K562 (cell line): ENCODE data around the gene SH3BP5L. TPM values are rescaled to one million over a fixed set of nuclear protein-coding genes. Genes with fewer than 3 reads are reported as not detected.

ENCODE experiments used
- GATA2 ChIP-seq: sonication (generic); formaldehyde crosslinking; IDR thresholded peaks from 2 replicates; pipeline ENCODE4 v1.4.0; 2020; ENCODE audit warnings: mild to moderate bottlenecking, missing genetic modification reagents
- GMEB1 ChIP-seq: fragments of 250-450 bp; sonication (Bioruptor Pico); IDR thresholded peaks from 2 replicates; pipeline ENCODE4 v1.4.0; 2020; ENCODE audit warnings: mild to moderate bottlenecking
- HIVEP1 ChIP-seq: fragments of 250-450 bp; sonication (Bioruptor Pico); IDR thresholded peaks from 2 replicates; pipeline ENCODE4 v1.4.0; 2020; ENCODE audit warnings: mild to moderate bottlenecking
- HNRNPUL1 ChIP-seq: fragments of 200-400 bp; formaldehyde crosslinking; IDR thresholded peaks from 2 replicates; pipeline ENCODE4 v1.6.1; 2017; ENCODE audit warnings: low read length
- POLR2AphosphoS2 ChIP-seq: IDR thresholded peaks from 2 replicates; pipeline ENCODE4 v1.6.1; 2012; ENCODE audit warnings: low read length, improper control_type of control experiment
- RBM17 ChIP-seq: fragments of 200-400 bp; formaldehyde crosslinking; IDR thresholded peaks from 2 replicates; pipeline ENCODE4 v1.6.1; 2017; ENCODE audit warnings: low read depth, mild to moderate bottlenecking, low read length, borderline replicate concordance
- SETDB1 ChIP-seq: IDR thresholded peaks from one replicate; pipeline ENCODE4 v1.6.1; 2012; ENCODE audit warnings: low read length, control low read depth, inconsistent platforms
- ZBTB11 ChIP-seq, 3 experiments: fragments of 200-800 bp in 1 of 3; fragments of 250-450 bp in 1 of 3; fragments of 450-650 bp in 1 of 3; sonication (Bioruptor Pico) in 1 of 3; sonication (Bioruptor generic) in 1 of 3; formaldehyde crosslinking in 1 of 3; IDR thresholded peaks; 2 replicates each; pipeline versions ENCODE4 v1.6.1 to v1.8.0; 2016 to 2022; ENCODE audit warnings: mild to moderate bottlenecking in 2 of 3, missing genetic modification characterization in 2 of 3, missing compliant biosample characterization in 1 of 3, moderate library complexity in 1 of 3
- ZBTB26 ChIP-seq: fragments of 450-650 bp; formaldehyde crosslinking; IDR thresholded peaks from 2 replicates; pipeline ENCODE4 v1.4.0; 2022; ENCODE audit warnings: missing genetic modification characterization
- polyA plus RNA-seq, 8 experiments: library from polyadenylated mRNA; depleted of rRNA in 4 of 8; stranded (reverse) in 5 of 8; unstranded in 3 of 8; fragments of >200 nt; fragmentation: Nextera tagmentation in 2 of 8; fragmentation: Illumina TruSeq in 1 of 8; extraction: Ambion mirVana in 2 of 8; extraction: Trizol in 1 of 8; gene quantifications; 2 replicates each; pipeline versions ENCODE4 v1.2.1 to v1.2.3, GENCODE V29; 2011 to 2014; ENCODE audit warnings: inconsistent platforms in 1 of 8, missing spikeins in 1 of 8
- total RNA-seq, 7 experiments: library from RNA; depleted of rRNA in 6 of 7; stranded (reverse); fragments of >200 nt in 6 of 7; fragmentation: Illumina TruSeq in 2 of 7; extraction: Trizol in 2 of 7; gene quantifications; 2 replicates each; pipeline versions ENCODE4 v1.2.1 to v1.2.3, GENCODE V29; 2011 to 2021; ENCODE audit warnings: low replicate concordance in 1 of 7
- TF ChIP-seq, protein P1 (sequence below), 2 experiments: fragments of 450-650 bp; IDR thresholded peaks; 2 replicates each; pipeline ENCODE4 v1.6.1; 2016; ENCODE audit warnings: mild to moderate bottlenecking in 2 of 2, borderline replicate concordance in 1 of 2, low read depth in 1 of 2, moderate library complexity in 1 of 2

The SH3BP5L gene
- total and polyA plus RNA-seq, 9 of the 15 experiments (the other 6 are each of a cell fraction or from before 2014, with no cell fraction given) = 1.9 to 26.5 (median 15.8) TPM

DNA sequence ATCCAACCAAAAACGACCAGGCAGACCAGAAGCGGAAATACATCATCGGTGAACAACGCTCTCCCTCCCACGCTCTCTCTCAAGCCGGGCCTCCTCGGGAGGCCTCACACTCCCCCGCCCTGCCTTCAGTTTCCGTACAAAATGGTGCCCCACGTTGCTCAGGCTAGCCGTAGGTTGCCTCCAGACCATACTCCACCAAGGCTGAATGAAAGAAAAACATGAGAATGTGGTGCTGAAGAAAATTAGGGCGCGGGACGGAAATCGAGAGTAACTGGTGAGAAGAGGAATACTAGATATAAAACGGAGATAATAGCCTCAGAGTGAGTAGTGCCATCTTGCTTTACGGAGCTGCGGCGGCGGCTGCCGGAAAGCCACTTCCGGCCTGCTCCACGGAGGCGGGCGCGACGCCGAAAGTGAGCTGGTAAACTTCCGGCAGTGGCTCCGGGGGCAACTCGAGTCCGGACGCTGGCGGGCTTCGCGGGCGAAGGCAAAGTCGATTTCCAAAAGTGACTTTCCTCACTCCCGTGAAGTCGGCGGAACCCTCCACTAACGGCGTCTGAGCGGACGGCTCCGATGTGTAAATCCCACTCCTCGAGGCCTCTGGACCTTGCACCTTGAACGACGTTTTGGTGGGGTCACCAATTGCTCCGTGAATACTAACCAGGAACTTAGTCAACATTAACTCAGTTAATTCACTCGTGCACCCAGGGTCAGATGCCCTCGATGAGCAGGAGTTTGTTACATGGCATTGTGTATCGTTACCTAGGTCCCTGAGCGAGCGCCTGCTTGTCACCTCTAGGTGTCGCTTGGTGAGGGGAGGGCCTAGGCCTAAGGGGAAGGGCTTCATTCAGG is at the start of gene SH3BP5L (continued):
- TF ChIP-seq, protein P1, sequence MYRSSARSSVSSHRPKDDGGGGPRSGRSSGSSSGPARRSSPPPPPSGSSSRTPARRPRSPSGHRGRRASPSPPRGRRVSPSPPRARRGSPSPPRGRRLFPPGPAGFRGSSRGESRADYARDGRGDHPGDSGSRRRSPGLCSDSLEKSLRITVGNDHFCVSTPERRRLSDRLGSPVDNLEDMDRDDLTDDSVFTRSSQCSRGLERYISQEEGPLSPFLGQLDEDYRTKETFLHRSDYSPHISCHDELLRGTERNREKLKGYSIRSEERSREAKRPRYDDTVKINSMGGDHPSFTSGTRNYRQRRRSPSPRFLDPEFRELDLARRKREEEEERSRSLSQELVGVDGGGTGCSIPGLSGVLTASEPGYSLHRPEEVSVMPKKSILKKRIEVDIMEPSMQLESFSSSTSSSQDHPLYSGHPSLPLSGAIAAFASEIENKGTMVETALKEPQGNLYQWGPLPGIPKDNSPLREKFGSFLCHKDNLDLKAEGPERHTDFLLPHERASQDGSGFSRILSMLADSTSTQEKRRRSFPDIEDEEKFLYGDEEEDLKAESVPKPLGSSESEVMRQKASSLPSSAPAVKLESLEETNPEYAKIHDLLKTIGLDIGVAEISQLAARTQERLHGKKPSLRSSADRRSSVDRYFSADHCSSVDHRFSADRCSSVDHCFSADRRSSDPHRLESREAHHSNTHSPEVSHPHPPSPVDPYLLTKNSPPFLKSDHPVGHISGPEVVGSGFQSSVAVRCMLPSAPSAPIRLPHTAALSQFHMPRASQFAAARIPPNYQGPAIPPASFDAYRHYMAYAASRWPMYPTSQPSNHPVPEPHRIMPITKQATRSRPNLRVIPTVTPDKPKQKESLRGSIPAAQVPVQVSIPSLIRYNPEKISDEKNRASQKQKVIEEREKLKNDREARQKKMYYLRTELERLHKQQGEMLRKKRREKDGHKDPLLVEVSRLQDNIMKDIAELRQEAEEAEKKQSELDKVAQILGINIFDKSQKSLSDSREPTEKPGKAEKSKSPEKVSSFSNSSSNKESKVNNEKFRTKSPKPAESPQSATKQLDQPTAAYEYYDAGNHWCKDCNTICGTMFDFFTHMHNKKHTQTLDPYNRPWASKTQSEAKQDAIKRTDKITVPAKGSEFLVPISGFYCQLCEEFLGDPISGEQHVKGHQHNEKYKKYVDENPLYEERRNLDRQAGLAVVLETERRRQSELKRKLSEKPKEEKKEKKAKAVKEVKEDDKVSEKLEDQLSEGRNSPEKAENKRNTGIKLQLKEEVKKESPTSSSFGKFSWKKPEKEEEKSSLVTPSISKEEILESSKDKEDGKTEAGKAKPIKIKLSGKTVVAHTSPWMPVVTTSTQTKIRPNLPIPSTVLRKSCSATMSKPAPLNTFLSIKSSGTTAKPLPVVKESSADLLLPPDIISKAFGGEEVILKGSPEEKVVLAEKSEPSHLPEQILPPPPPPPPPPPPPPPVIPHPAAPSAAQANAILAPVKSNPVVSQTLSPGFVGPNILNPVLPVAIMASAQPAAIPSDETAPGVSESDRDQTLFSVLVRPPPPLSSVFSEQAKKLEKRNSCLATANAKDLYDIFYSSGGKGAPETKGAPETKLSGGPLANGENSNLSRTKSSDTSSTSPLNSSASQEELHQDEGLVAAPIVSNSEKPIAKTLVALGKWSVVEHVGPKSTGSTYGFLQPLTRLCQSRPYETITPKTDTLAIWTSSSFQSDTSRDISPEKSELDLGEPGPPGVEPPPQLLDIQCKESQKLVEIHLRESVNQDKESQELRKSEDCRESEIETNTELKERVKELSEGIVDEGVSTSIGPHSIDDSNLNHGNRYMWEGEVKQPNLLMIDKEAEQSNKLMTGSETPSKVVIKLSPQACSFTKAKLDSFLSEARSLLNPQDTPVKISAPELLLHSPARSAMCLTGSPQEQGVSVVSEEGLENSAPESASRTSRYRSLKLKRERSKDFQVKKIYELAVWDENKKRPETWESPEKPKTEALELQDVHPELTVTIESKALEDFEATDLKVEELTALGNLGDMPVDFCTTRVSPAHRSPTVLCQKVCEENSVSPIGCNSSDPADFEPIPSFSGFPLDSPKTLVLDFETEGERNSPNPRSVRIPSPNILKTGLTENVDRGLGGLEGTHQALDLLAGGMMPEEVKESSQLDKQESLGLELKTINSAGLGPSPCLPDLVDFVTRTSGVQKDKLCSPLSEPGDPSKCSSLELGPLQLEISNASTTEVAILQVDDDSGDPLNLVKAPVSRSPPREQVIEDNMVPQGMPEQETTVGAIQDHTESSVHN (IDR thresholded peaks at IDR 0.05; ENCODE audit: borderline replicate concordance in 1 of 2, low read depth in 1 of 2) = peak in 1 of 2 experiments; percentile 38; a peak in 1 of 4 replicates
- TF ChIP-seq HNRNPUL1 (no peak), HIVEP1 (CRISPR knock-in tag) (no peak), SETDB1 (no peak), POLR2AphosphoS2 (no peak; the same call in 1 of the 2 replicates), ZBTB26 (CRISPR knock-in tag) (no peak), GATA2 (CRISPR knock-in tag) (no peak), RBM17 (no peak), ZBTB11 (CRISPR knock-in tag; IDR thresholded peaks at IDR 0.05) (peak in 2 of 3 experiments; percentile 55 to 95; a peak in 3 of 6 replicates), GMEB1 (CRISPR knock-in tag) (peak; percentile 13; the same call in 1 of the 2 replicates)
